ENCODE measurements around the gene FAM180B.

GRCh38 chr11:47553406-47553743 is 33.1 kb upstream of the FAM180B start:
- TF ChIP-seq POLR2A (IDR thresholded peaks at IDR 0.05; ENCODE audit: low read depth, low read length) (no peak), CTCF (conservative IDR thresholded peaks at IDR 0.05; ENCODE audit: low read depth, low read length) (no peak), NFE2L2 (IDR thresholded peaks at IDR 0.05; ENCODE audit: low read depth, low read length) (no peak), SMC3 (IDR thresholded peaks at IDR 0.05; ENCODE audit: low read depth, low read length) (no peak), CEBPB (IDR thresholded peaks at IDR 0.05; ENCODE audit: low read depth, low read length) (no peak), FOS (IDR thresholded peaks at IDR 0.05; ENCODE audit: low read depth, low read length) (no peak)
